Smooth muscle cell (in vitro differentiated cells): ENCODE measurements around the gene HLF. TPM values are rescaled to one million over a fixed set of nuclear protein-coding genes. Genes with fewer than 3 reads are reported as not detected.

Source experiments
- DNase-seq: peaks from one replicate; lab custom pipeline; 2025; ENCODE audit not compliant: unreplicated experiment; lab: John Stamatoyannopoulos, UW
- H2AFZ ChIP-seq: fragments of 200-600 bp; sonication (generic); 2 replicates; pipeline ENCODE4 v1.6.0; 2016; ENCODE audit warnings: antibody characterized with exemption, low read depth, mild to moderate bottlenecking
- H3F3A ChIP-seq: fragments of 200-600 bp; sonication (generic); 2 replicates; pipeline ENCODE4 v1.6.0; 2017; ENCODE audit warnings: antibody characterized with exemption, low read depth
- H3K27ac ChIP-seq: fragments of 200-600 bp; sonication (generic); 2 replicates; pipeline ENCODE4 v1.5.1; 2016; ENCODE audit warnings: low read depth, mild to moderate bottlenecking
- H3K27me3 ChIP-seq: fragments of 200-600 bp; sonication (generic); 2 replicates; pipeline ENCODE4 v1.6.1; 2016; ENCODE audit warnings: low read depth, mild to moderate bottlenecking
- H3K36me3 ChIP-seq: fragments of 200-600 bp; sonication (generic); 2 replicates; pipeline ENCODE4 v1.5.1; 2016; ENCODE audit warnings: low read depth
- H3K4me1 ChIP-seq: fragments of 200-600 bp; sonication (generic); 2 replicates; pipeline ENCODE4 v1.5.1; 2016; ENCODE audit warnings: low read depth
- H3K4me2 ChIP-seq: fragments of 200-600 bp; sonication (generic); 2 replicates; pipeline ENCODE4 v1.6.0; 2016; ENCODE audit warnings: mild to moderate bottlenecking
- H3K4me3 ChIP-seq: fragments of 200-600 bp; sonication (generic); 2 replicates; pipeline ENCODE4 v1.5.1; 2016; ENCODE audit warnings: mild to moderate bottlenecking
- H3K79me2 ChIP-seq: fragments of 200-600 bp; sonication (generic); 2 replicates; pipeline ENCODE4 v1.6.0; 2016; ENCODE audit warnings: low read depth, mild to moderate bottlenecking
- H3K9ac ChIP-seq: fragments of 200-600 bp; sonication (generic); 2 replicates; pipeline ENCODE4 v1.6.0; 2016; ENCODE audit warnings: low read depth
- H3K9me3 ChIP-seq: fragments of 200-600 bp; sonication (generic); replicated peaks from 2 replicates; pipeline ENCODE4 v1.5.1; 2016; ENCODE audit warnings: low read depth
- H4K20me1 ChIP-seq: fragments of 200-600 bp; sonication (generic); 2 replicates; pipeline ENCODE4 v1.6.0; 2016; ENCODE audit warnings: low read depth
- WGBS: methylation state at CpG from one replicate; pipeline ENCODE4 v1.1.7; 2016; ENCODE audit warnings: low lambda C conversion rate; 5-methylcytosine and 5-hydroxymethylcytosine counted together
- polyA plus RNA-seq: library from polyadenylated mRNA; unstranded; fragments of >200 nt; fragmentation: Nextera tagmentation; extraction: Ambion mirVana; gene quantifications from 2 replicates; pipeline ENCODE4 v1.2.1, GENCODE V29; 2016
- total RNA-seq: library from RNA; depleted of rRNA; stranded (reverse); fragments of >200 nt; gene quantifications from 2 replicates; pipeline ENCODE4 v1.2.3, GENCODE V29; 2014
- TF ChIP-seq, protein P1 (sequence below): fragments of 200-600 bp; sonication (generic); IDR thresholded peaks from 2 replicates; pipeline ENCODE4 v1.5.1; 2017; ENCODE audit warnings: borderline replicate concordance, mild to moderate bottlenecking, antibody characterized with exemption; ENCODE audit not compliant: insufficient read depth, poor library complexity, severe bottlenecking

The HLF gene
- total and polyA plus RNA-seq, 2 experiments from 2014 or later, result 0.19 TPM; not detected in 1

GRCh38 chr17:55302407-55302787 lies 37.6 kb downstream of the HLF start:
- no peaks in the 10 kb centered on the region for H3K9me3 ChIP-seq
- WGBS, result 86% methylated on average over 6 of the region's 6 CpGs
- no peaks in the 10 kb centered on the region for H3F3A ChIP-seq
- H4K20me1 ChIP-seq, result no peaks in the 10 kb centered on the region
- H3K27ac ChIP-seq, result no peak overlapping the region
- H3K4me1 ChIP-seq, result no peaks in the 10 kb centered on the region
- TF ChIP-seq, protein P1, sequence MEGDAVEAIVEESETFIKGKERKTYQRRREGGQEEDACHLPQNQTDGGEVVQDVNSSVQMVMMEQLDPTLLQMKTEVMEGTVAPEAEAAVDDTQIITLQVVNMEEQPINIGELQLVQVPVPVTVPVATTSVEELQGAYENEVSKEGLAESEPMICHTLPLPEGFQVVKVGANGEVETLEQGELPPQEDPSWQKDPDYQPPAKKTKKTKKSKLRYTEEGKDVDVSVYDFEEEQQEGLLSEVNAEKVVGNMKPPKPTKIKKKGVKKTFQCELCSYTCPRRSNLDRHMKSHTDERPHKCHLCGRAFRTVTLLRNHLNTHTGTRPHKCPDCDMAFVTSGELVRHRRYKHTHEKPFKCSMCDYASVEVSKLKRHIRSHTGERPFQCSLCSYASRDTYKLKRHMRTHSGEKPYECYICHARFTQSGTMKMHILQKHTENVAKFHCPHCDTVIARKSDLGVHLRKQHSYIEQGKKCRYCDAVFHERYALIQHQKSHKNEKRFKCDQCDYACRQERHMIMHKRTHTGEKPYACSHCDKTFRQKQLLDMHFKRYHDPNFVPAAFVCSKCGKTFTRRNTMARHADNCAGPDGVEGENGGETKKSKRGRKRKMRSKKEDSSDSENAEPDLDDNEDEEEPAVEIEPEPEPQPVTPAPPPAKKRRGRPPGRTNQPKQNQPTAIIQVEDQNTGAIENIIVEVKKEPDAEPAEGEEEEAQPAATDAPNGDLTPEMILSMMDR, result no peak
- H3K36me3 ChIP-seq, result no peaks in the 10 kb centered on the region
- H3K79me2 ChIP-seq, result no peaks in the 10 kb centered on the region
- DNase-seq, result no peak
- no peaks in the 10 kb centered on the region for H3K27me3 ChIP-seq
- H3K4me3 ChIP-seq, result no peak overlapping the region
- no peak overlapping the region for H3K4me2 ChIP-seq
- no peak overlapping the region for H3K9ac ChIP-seq
- H2AFZ ChIP-seq, result no peak overlapping the region

- Histone ChIP-seq H3K79me2 (no peaks in the 10 kb centered on the region), H3K4me1 (no peaks in the 10 kb centered on the region), H3K9me3 (no peaks in the 10 kb centered on the region), H3K36me3 (no peaks in the 10 kb centered on the region), H3K27me3 (no peaks in the 10 kb centered on the region), H3K27ac (no peak overlapping the region), H2AFZ (no peak overlapping the region), H3K4me2 (no peak overlapping the region), H3F3A (no peaks in the 10 kb centered on the region), H4K20me1 (no peaks in the 10 kb centered on the region), H3K9ac (no peak overlapping the region), H3K4me3 (no peak overlapping the region)
- TF ChIP-seq, protein P1, result no peak
- DNase-seq, result no peak
- WGBS, result 92% methylated on average over 3 of the region's 3 CpGs
Measured at GRCh38 chr17:55303008-55303493, 38.3 kb downstream of the HLF start.

GRCh38 chr17:55303701-55304145 lies 39.0 kb downstream of the HLF start:
- Histone ChIP-seq H3K9ac (no peak overlapping the region), H3K4me2 (peak overlapping the region; percentile 34), H3K79me2 (no peaks in the 10 kb centered on the region), H3K27ac (no peak overlapping the region), H3F3A (no peaks in the 10 kb centered on the region), H3K36me3 (no peaks in the 10 kb centered on the region), H4K20me1 (no peaks in the 10 kb centered on the region), H2AFZ (no peak overlapping the region), H3K4me3 (no peak overlapping the region), H3K27me3 (no peaks in the 10 kb centered on the region), H3K9me3 (no peaks in the 10 kb centered on the region), H3K4me1 (no peaks in the 10 kb centered on the region)
- no peak for DNase-seq
- 55% methylated on average over 7 of the region's 7 CpGs for WGBS
- TF ChIP-seq, protein P1, result peak; percentile 25

- Histone ChIP-seq H3K4me3 (no peak overlapping the region), H4K20me1 (no peaks in the 10 kb centered on the region), H3F3A (no peaks in the 10 kb centered on the region), H3K27ac (no peak overlapping the region), H3K9ac (no peak overlapping the region), H3K4me1 (no peaks in the 10 kb centered on the region), H3K9me3 (no peaks in the 10 kb centered on the region), H3K27me3 (no peaks in the 10 kb centered on the region), H3K4me2 (peak overlapping the region; percentile 34), H3K79me2 (no peaks in the 10 kb centered on the region), H3K36me3 (no peaks in the 10 kb centered on the region), H2AFZ (no peak overlapping the region)
- TF ChIP-seq, protein P1, result no peak
- DNase-seq, result no peak
- 82% methylated on average over 11 of the region's 11 CpGs for WGBS
Measured at GRCh38 chr17:55304171-55304859, 39.6 kb downstream of the HLF start.
